Activated CD4-positive, alpha-beta T cell treated with anti-CD3 and anti-CD28 coated beads, Interleukin-2, amount 50 U/mL, for 48 hours (primary cell): Measurements from ENCODE around the gene PPP2R2C.

ENCODE experiments used
- DNase-seq, 2 experiments: peaks; one replicate each; pipeline ENCODE4 v3.0.0-alpha.2; 2020

PPP2R2C gene

GRCh38 chr4:6339818-6340445 lies 132.5 kb downstream of the PPP2R2C start:
- no peak for DNase-seq

- DNase-seq, result no peak
These were observed 133.2 kb downstream of the PPP2R2C start for GRCh38 chr4:6338951-6339817.

GRCh38 chr4:6338175-6338950 lies 134.1 kb downstream of the PPP2R2C start:
- peak in 1 of 2 experiments; percentile 5 for DNase-seq

- no peak for DNase-seq
These were observed 135.0 kb downstream of the PPP2R2C start for GRCh38 chr4:6337331-6337935.

GRCh38 chr4:6336166-6336565 lies 136.2 kb downstream of the PPP2R2C start:
- no peak for DNase-seq

- no peak for DNase-seq
These were observed 137.3 kb downstream of the PPP2R2C start for GRCh38 chr4:6335040-6335590.

GRCh38 chr4:6334203-6334887 lies 138.1 kb downstream of the PPP2R2C start:
- DNase-seq, result no peak

GRCh38 chr4:6333301-6334202 lies 138.9 kb downstream of the PPP2R2C start:
- peak; percentile 25 to 36 for DNase-seq

- no peak for DNase-seq
These were observed 139.8 kb downstream of the PPP2R2C start for GRCh38 chr4:6332669-6333050.

GRCh38 chr4:6332042-6332668 lies 140.3 kb downstream of the PPP2R2C start:
- peak; percentile 37 to 49 for DNase-seq

- no peak for DNase-seq
These were observed 140.9 kb downstream of the PPP2R2C start for GRCh38 chr4:6331468-6331867.

- peak; percentile 24 to 46 for DNase-seq
These were observed 141.4 kb downstream of the PPP2R2C start for GRCh38 chr4:6331018-6331417.

GRCh38 chr4:6330384-6330767 lies 142.0 kb downstream of the PPP2R2C start:
- no peak for DNase-seq

GRCh38 chr4:6329478-6330383 lies 142.7 kb downstream of the PPP2R2C start:
- DNase-seq, result no peak

GRCh38 chr4:6328526-6328925 lies 143.9 kb downstream of the PPP2R2C start:
- DNase-seq, result no peak

- peak; percentile 82 to 86 for DNase-seq
These were observed 145.0 kb downstream of the PPP2R2C start for GRCh38 chr4:6327220-6327917.

- no peak for DNase-seq
These were observed 145.9 kb downstream of the PPP2R2C start for GRCh38 chr4:6326312-6327060.

- DNase-seq, result no peak
These were observed 146.6 kb downstream of the PPP2R2C start for GRCh38 chr4:6325788-6326290.
